ENCODE data around the gene PSME2.

DNA sequence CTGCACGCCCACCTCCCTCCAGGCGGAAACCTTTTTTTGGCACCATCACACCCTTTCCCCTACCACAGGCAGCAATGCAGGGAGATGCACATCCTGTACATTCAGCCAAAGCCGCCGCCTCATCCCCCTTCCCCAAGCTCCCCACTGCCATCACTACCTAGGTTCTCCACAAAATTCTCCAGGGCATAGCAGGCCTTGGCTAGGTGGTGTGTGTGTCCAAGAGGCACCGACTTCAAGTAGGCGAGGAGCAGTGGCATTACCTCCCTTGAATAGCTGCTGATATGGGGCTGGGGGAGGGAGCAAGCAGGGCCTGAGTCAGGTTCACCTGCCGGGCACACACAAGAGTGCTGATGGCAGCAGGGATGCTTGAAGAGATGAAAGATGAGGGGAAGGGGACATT is 38.6 kb upstream of the PSME2 start:
- TF ChIP-seq POLR2AphosphoS5 (IDR thresholded peaks at IDR 0.05) (no peak), POLR2A (IDR thresholded peaks at IDR 0.05) (no peak)

Data from transverse colon (tissue), 3 donors.